Measurements from ENCODE around the gene TEAD3. TPM values are rescaled to one million over a fixed set of nuclear protein-coding genes. Genes with fewer than 3 reads are reported as not detected.

The TEAD3 gene
- total RNA-seq, 4 donors from 2014 or later = 58.3 to 122 (median 72.5) TPM

GRCh38 chr6:35500782-35501181 lies 3.9 kb upstream of the TEAD3 start:
- TF ChIP-seq POLR2AphosphoS5 (IDR thresholded peaks at IDR 0.05) (no peak), EP300 (IDR thresholded peaks at IDR 0.05) (no peak), POLR2A (IDR thresholded peaks at IDR 0.05) (no peak), CTCF (IDR thresholded peaks at IDR 0.05) (no peak)
- Histone ChIP-seq H3K36me3 (no peaks in the 10 kb centered on the region), H3K4me1 (peaks cover 0 to 24% (median 7%) of the 10 kb centered on the region in 3 donors), H3K9me3 (no peaks in the 10 kb centered on the region), H3K27me3 (peaks cover 32% of the 10 kb centered on the region), H3K27ac (no peak overlapping the region), H3K4me3 (no peak overlapping the region)
- 53 to 78% methylated on average over 3 to 6 of the region's 6 CpGs for WGBS, 2 donors (ENCODE audit: low coverage in 1 of 2)
- ATAC-seq = no peak

GRCh38 chr6:35499372-35499771 lies 2.5 kb upstream of the TEAD3 start:
- peaks cover 0 to 38% (median 13%) of the 10 kb centered on the region in 3 donors for H3K4me1 ChIP-seq
- H3K4me3 ChIP-seq = no peak overlapping the region
- no peaks in the 10 kb centered on the region for H3K9me3 ChIP-seq
- H3K27ac ChIP-seq = no peak overlapping the region
- WGBS, 2 donors (ENCODE audit: low coverage in 1 of 2) = 69 to 82% methylated on average over 4 of the region's 4 CpGs
- no peaks in the 10 kb centered on the region for H3K36me3 ChIP-seq
- peaks cover 18% of the 10 kb centered on the region for H3K27me3 ChIP-seq
- no peak for ATAC-seq
- TF ChIP-seq EP300 (IDR thresholded peaks at IDR 0.05) (no peak), POLR2A (IDR thresholded peaks at IDR 0.05) (no peak), POLR2AphosphoS5 (IDR thresholded peaks at IDR 0.05) (no peak), CTCF (IDR thresholded peaks at IDR 0.05) (no peak)

GRCh38 chr6:35498422-35499067 lies 1.7 kb upstream of the TEAD3 start:
- Histone ChIP-seq H3K9me3 (no peaks in the 10 kb centered on the region), H3K27me3 (peaks cover 10% of the 10 kb centered on the region), H3K36me3 (no peaks in the 10 kb centered on the region), H3K4me1 (peaks cover 0 to 46% (median 17%) of the 10 kb centered on the region in 3 donors), H3K4me3 (peak overlapping the region in 1 of 2 donors; percentile 96), H3K27ac (peak overlapping the region in 3 of 4 donors; percentile 98 to 100 (median 99))
- ATAC-seq = no peak
- TF ChIP-seq EP300 (IDR thresholded peaks at IDR 0.05) (no peak), POLR2A (IDR thresholded peaks at IDR 0.05) (no peak)
- 52 to 67% methylated on average over 1 to 3 of the region's 14 CpGs for WGBS, 2 donors (ENCODE audit: low coverage in 1 of 2)

GRCh38 chr6:35497571-35498421 lies 917 bp upstream of the TEAD3 start:
- Histone ChIP-seq H3K27me3 (peaks cover 3% of the 10 kb centered on the region), H3K4me3 (peak overlapping the region; percentile 77 to 96), H3K36me3 (no peaks in the 10 kb centered on the region), H3K27ac (peak overlapping the region; percentile 92 to 100 (median 98)), H3K4me1 (peaks cover 0 to 53% (median 22%) of the 10 kb centered on the region in 3 donors), H3K9me3 (no peaks in the 10 kb centered on the region)
- peak; percentile 47 for ATAC-seq
- no CpG with 5 or more reads among the region's 77 CpGs for WGBS, 2 donors (ENCODE audit: low coverage in 1 of 2)
- TF ChIP-seq CTCF (IDR thresholded peaks at IDR 0.05) (peak in 2 of 4 experiments; percentile 17 to 55), POLR2A (IDR thresholded peaks at IDR 0.05) (peak in 1 of 2 donors; percentile 42), EP300 (IDR thresholded peaks at IDR 0.05) (no peak), POLR2AphosphoS5 (IDR thresholded peaks at IDR 0.05) (peak; percentile 78)

GRCh38 chr6:35496036-35496840 lies 641 bp downstream of the TEAD3 start:
- Histone ChIP-seq H3K4me3 (peak overlapping the region; percentile 77 to 96), H3K9me3 (no peaks in the 10 kb centered on the region), H3K27me3 (peaks cover 3% of the 10 kb centered on the region), H3K36me3 (no peaks in the 10 kb centered on the region), H3K4me1 (peaks cover 0 to 69% (median 35%) of the 10 kb centered on the region in 3 donors), H3K27ac (peak overlapping the region; percentile 90 to 100 (median 98))
- WGBS, 2 donors (ENCODE audit: low coverage in 1 of 2) = no CpG with 5 or more reads among the region's 63 CpGs
- peak; percentile 41 for ATAC-seq
- TF ChIP-seq POLR2AphosphoS5 (IDR thresholded peaks at IDR 0.05) (peak; percentile 15), EP300 (IDR thresholded peaks at IDR 0.05) (no peak), POLR2A (IDR thresholded peaks at IDR 0.05) (peak in 1 of 2 donors; percentile 26)
